GM18499 (cell line): ENCODE data around the gene RALB.

ENCODE experiments used
- ATAC-seq: cut with Tn5 transposase; IDR thresholded peaks from one replicate; pipeline ENCODE4 v1.9.1; 2021; ENCODE audit warnings: moderate number of reproducible peaks; ENCODE audit not compliant: insufficient read depth, unreplicated experiment

RALB gene

GRCh38 chr2:120261387-120262006 lies 8.8 kb downstream of the RALB start:
- peak; percentile 66 for ATAC-seq

- no peak for ATAC-seq
Observed at GRCh38 chr2:120262150-120262549, 9.5 kb downstream of the RALB start.

GRCh38 chr2:120262761-120263428 lies 10.2 kb downstream of the RALB start:
- no peak for ATAC-seq

- ATAC-seq, result peak; percentile 33
Observed at GRCh38 chr2:120265006-120265405, 12.4 kb downstream of the RALB start.

GRCh38 chr2:120267348-120267747 lies 14.7 kb downstream of the RALB start:
- no peak for ATAC-seq

GRCh38 chr2:120269076-120269744 lies 16.6 kb downstream of the RALB start:
- ATAC-seq, result no peak

GRCh38 chr2:120269816-120270215 lies 17.2 kb downstream of the RALB start:
- no peak for ATAC-seq

GRCh38 chr2:120271711-120272379 lies 19.2 kb downstream of the RALB start:
- no peak for ATAC-seq

- no peak for ATAC-seq
Observed at GRCh38 chr2:120272763-120273481, 20.3 kb downstream of the RALB start.

GRCh38 chr2:120275617-120276400 lies 23.2 kb downstream of the RALB start:
- no peak for ATAC-seq

- no peak for ATAC-seq
Observed at GRCh38 chr2:120277505-120278205, 25.0 kb downstream of the RALB start.

- no peak for ATAC-seq
Observed at GRCh38 chr2:120278901-120279300, 26.2 kb downstream of the RALB start.

GRCh38 chr2:120279708-120280107 lies 27.1 kb downstream of the RALB start:
- ATAC-seq, result no peak

- no peak for ATAC-seq
Observed at GRCh38 chr2:120283649-120284048, 31.0 kb downstream of the RALB start.

GRCh38 chr2:120285056-120285455 lies 32.4 kb downstream of the RALB start:
- ATAC-seq, result no peak

- peak; percentile 98 for ATAC-seq
Observed at GRCh38 chr2:120287183-120288015, 34.7 kb downstream of the RALB start.

GRCh38 chr2:120288016-120288373 lies 35.3 kb downstream of the RALB start:
- ATAC-seq, result no peak

GRCh38 chr2:120289221-120289906 lies 36.7 kb downstream of the RALB start:
- no peak for ATAC-seq
